Caco-2 (cell line): ENCODE data around the gene BTF3L4. TPM values are rescaled to one million over a fixed set of nuclear protein-coding genes. Genes with fewer than 3 reads are reported as not detected.

Source experiments
- BruUV-seq: library from RNA; stranded (reverse); fragments of 400-500 nt; replicated peaks from 2 replicates; lab custom pipeline; 2021; lab: Mats Ljungman, UMichigan
- CTCF ChIA-PET: fragments of 300-600 bp; sonication (Branson Sonifier 250); formaldehyde crosslinking; loops from one replicate; lab custom pipeline; 2022; ENCODE audit warnings: antibody characterized with exemption; lab: Charles Lee
- POLR2A ChIA-PET: fragments of 300-600 bp; sonication (Branson Sonifier 250); formaldehyde crosslinking; loops from one replicate; lab custom pipeline; 2022; ENCODE audit warnings: antibody characterized with exemption; lab: Charles Lee
- DNase-seq, 2 experiments: peaks; one replicate each; pipeline versions ENCODE4 v3.0.0 to v3.0.0-alpha.2; 2020 to 2022
- H3K27me3 ChIP-seq: replicated peaks from 2 replicates; pipeline ENCODE4 v1.6.0; 2011; ENCODE audit warnings: low read length; ENCODE audit not compliant: control insufficient read depth, insufficient read depth
- H3K36me3 ChIP-seq: 2 replicates; pipeline ENCODE4 v1.5.1; 2011; ENCODE audit warnings: low read length; ENCODE audit not compliant: control insufficient read depth, insufficient read depth
- H3K4me1 ChIP-seq: fragments of 250-450 bp; sonication (Bioruptor Pico); 2 replicates; pipeline ENCODE4 v1.5.1; 2020; ENCODE audit warnings: mild to moderate bottlenecking
- H3K4me3 ChIP-seq: 2 replicates; pipeline ENCODE4 v1.5.1; 2011; ENCODE audit warnings: low read depth, mild to moderate bottlenecking, control low read depth, low read length
- H3K9me3 ChIP-seq: fragments of 250-450 bp; sonication (Bioruptor Pico); 2 replicates; pipeline ENCODE4 v1.5.1; 2020; ENCODE audit warnings: mild to moderate bottlenecking, moderate library complexity
- H3K27ac Mint-ChIP-seq: one replicate; pipeline ENCODE4 v1.8.0; 2022; ENCODE audit warnings: mixed read lengths; ENCODE audit not compliant: unreplicated experiment
- H3K27me3 Mint-ChIP-seq: one replicate; pipeline ENCODE4 v1.8.0; 2022; ENCODE audit warnings: mixed read lengths; ENCODE audit not compliant: insufficient read depth, unreplicated experiment
- H3K36me3 Mint-ChIP-seq: one replicate; pipeline ENCODE4 v1.8.0; 2022; ENCODE audit warnings: mild to moderate bottlenecking, mixed read lengths; ENCODE audit not compliant: insufficient read depth, unreplicated experiment
- H3K4me1 Mint-ChIP-seq: one replicate; pipeline ENCODE4 v1.8.0; 2022; ENCODE audit warnings: low read depth, mixed read lengths; ENCODE audit not compliant: unreplicated experiment
- H3K4me3 Mint-ChIP-seq: one replicate; pipeline ENCODE4 v1.8.0; 2022; ENCODE audit warnings: mild to moderate bottlenecking, moderate library complexity, mixed read lengths; ENCODE audit not compliant: unreplicated experiment
- H3K9me3 Mint-ChIP-seq: one replicate; pipeline ENCODE4 v1.8.0; 2022; ENCODE audit warnings: mixed read lengths; ENCODE audit not compliant: unreplicated experiment
- CTCF ChIP-seq, 2 experiments: fragments of 200-600 bp in 1 of 2; IDR thresholded peaks; 1 replicate in 1 of 2; 2 replicates in 1 of 2; pipeline versions ENCODE4 v1.5.1 to v1.8.0; 2011 to 2022; ENCODE audit warnings: antibody characterized with exemption in 1 of 2, control low read depth in 1 of 2, inconsistent platforms in 1 of 2, low read depth in 1 of 2, low read length in 1 of 2, mild to moderate bottlenecking in 1 of 2, moderate library complexity in 1 of 2; ENCODE audit not compliant: insufficient read depth in 1 of 2, severe bottlenecking in 1 of 2, unreplicated experiment in 1 of 2
- intact Hi-C: fragments of 100-400 bp; cut with micrococcal nuclease; formaldehyde crosslinking; loops from one replicate; pipeline ENCODE4 v1.10.0; 2022; ENCODE audit not compliant: unreplicated experiment
- total RNA-seq: library from RNA; stranded (reverse); gene quantifications from 2 replicates; pipeline ENCODE4 v1.2.3, GENCODE V29; 2022

The BTF3L4 gene
- total RNA-seq, 1 experiment from 2014 or later = 73.7 TPM

GRCh38 chr1:52059321-52059720 lies 3.2 kb downstream of the BTF3L4 start:
- no TSS peak for BruUV-seq
- H3K9me3 ChIP-seq = no peaks in the 10 kb centered on the region
- no peak overlapping the region for H3K4me3 ChIP-seq
- H3K4me1 ChIP-seq = peaks cover 16% of the 10 kb centered on the region; the same call in 1 of the 2 replicates
- Mint-ChIP-seq H3K4me3 (peak overlapping the region; percentile 48), H3K27me3 (no peaks in the 10 kb centered on the region), H3K27ac (no peak overlapping the region), H3K4me1 (peaks cover 21% of the 10 kb centered on the region), H3K9me3 (no peaks in the 10 kb centered on the region), H3K36me3 (peaks cover 74% of the 10 kb centered on the region)
- no peaks in the 10 kb centered on the region for H3K27me3 ChIP-seq
- H3K36me3 ChIP-seq = no peaks in the 10 kb centered on the region; the same call in 1 of the 2 replicates
- intact Hi-C loops = loop anchor here (5.0 kb wide), 1 partner anchor 52 kb away; no protein-coding TSS in a partner anchor
- no peak for TF ChIP-seq CTCF (IDR thresholded peaks at IDR 0.05; ENCODE audit: insufficient read depth in 1 of 2, low read depth in 1 of 2, low read length in 1 of 2, severe bottlenecking in 1 of 2, unreplicated experiment in 1 of 2)
- no peak for DNase-seq
- ChIA-PET CTCF (no interaction called here), POLR2A (no interaction called here)

- Histone ChIP-seq H3K4me3 (no peak overlapping the region), H3K4me1 (peaks cover 16% of the 10 kb centered on the region; the same call in 1 of the 2 replicates), H3K36me3 (no peaks in the 10 kb centered on the region; the same call in 1 of the 2 replicates), H3K9me3 (no peaks in the 10 kb centered on the region), H3K27me3 (no peaks in the 10 kb centered on the region)
- intact Hi-C loops = loop anchor here (5.0 kb wide), 1 partner anchor 53 kb away; no protein-coding TSS in a partner anchor
- DNase-seq = no peak
- Mint-ChIP-seq H3K36me3 (peaks cover 70% of the 10 kb centered on the region), H3K4me1 (peaks cover 21% of the 10 kb centered on the region), H3K4me3 (no peak overlapping the region), H3K27ac (no peak overlapping the region), H3K27me3 (no peaks in the 10 kb centered on the region), H3K9me3 (no peaks in the 10 kb centered on the region)
- no peak for TF ChIP-seq CTCF (IDR thresholded peaks at IDR 0.05; ENCODE audit: insufficient read depth in 1 of 2, low read depth in 1 of 2, low read length in 1 of 2, severe bottlenecking in 1 of 2, unreplicated experiment in 1 of 2)
- BruUV-seq = no TSS peak
- ChIA-PET CTCF (no interaction called here), POLR2A (no interaction called here)
Measured at GRCh38 chr1:52059888-52060287, 3.8 kb downstream of the BTF3L4 start.

GRCh38 chr1:52060822-52061221 lies 4.7 kb downstream of the BTF3L4 start:
- Histone ChIP-seq H3K27me3 (no peaks in the 10 kb centered on the region), H3K9me3 (no peaks in the 10 kb centered on the region), H3K4me3 (no peak overlapping the region), H3K36me3 (no peaks in the 10 kb centered on the region; the same call in 1 of the 2 replicates), H3K4me1 (peaks cover 16% of the 10 kb centered on the region; the same call in 1 of the 2 replicates)
- ChIA-PET CTCF (no interaction called here), POLR2A (no interaction called here)
- Mint-ChIP-seq H3K4me1 (peaks cover 21% of the 10 kb centered on the region), H3K4me3 (no peak overlapping the region), H3K36me3 (peaks cover 71% of the 10 kb centered on the region), H3K27ac (no peak overlapping the region), H3K27me3 (no peaks in the 10 kb centered on the region), H3K9me3 (no peaks in the 10 kb centered on the region)
- intact Hi-C loops = no loop called here
- no TSS peak for BruUV-seq
- DNase-seq = no peak
- no peak for TF ChIP-seq CTCF (IDR thresholded peaks at IDR 0.05; ENCODE audit: insufficient read depth in 1 of 2, low read depth in 1 of 2, low read length in 1 of 2, severe bottlenecking in 1 of 2, unreplicated experiment in 1 of 2)
